Measurements from ENCODE around the gene GTF2H4. TPM values are rescaled to one million over a fixed set of nuclear protein-coding genes. Genes with fewer than 3 reads are reported as not detected.

GTF2H4 gene
- total RNA-seq, 1 donor, result 2.8 TPM

- Histone ChIP-seq H3K9me3 (ENCODE audit: low read depth, low read length) (no peaks in the 10 kb centered on the region), H3K27me3 (ENCODE audit: insufficient read depth, low read length) (peaks cover 26% of the 10 kb centered on the region)
Measured at GRCh38 chr6:30942338-30943060, 34.5 kb downstream of the GTF2H4 start.

DNA sequence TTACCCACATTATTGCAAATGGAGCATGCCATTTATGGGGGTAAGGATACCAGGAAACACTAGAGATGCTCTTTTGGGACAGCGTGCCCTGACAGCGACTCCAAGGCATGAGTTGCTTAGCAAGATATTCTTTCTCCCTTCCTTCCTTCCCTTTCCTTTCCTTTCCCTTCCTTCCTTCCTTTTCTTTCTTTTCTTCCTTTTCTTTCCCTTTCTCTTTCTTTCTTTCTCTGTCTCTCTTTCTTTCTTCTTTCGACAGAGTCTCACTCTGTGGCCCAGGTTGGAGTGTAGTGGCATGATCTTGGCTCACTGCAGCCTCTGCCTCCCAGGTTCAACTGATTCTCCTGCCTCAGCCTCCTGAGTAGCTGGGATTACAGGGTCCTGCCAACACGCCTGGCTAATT, 36.0 kb downstream of the GTF2H4 start:
- H3K27me3 ChIP-seq (ENCODE audit: insufficient read depth, low read length), result peaks cover 31% of the 10 kb centered on the region
- H3K4me1 ChIP-seq (ENCODE audit: insufficient read depth, low read length), result no peaks in the 10 kb centered on the region
- no peaks in the 10 kb centered on the region for H3K9me3 ChIP-seq (ENCODE audit: low read depth, low read length)
- H3K4me3 ChIP-seq (ENCODE audit: low read length), result no peak overlapping the region

More at GRCh38 chr6:30942338-30943060, 34.5 kb downstream of the GTF2H4 start:
- Histone ChIP-seq H3K4me1 (ENCODE audit: insufficient read depth, low read length) (no peaks in the 10 kb centered on the region), H3K4me3 (ENCODE audit: low read length) (no peak overlapping the region)

DNA sequence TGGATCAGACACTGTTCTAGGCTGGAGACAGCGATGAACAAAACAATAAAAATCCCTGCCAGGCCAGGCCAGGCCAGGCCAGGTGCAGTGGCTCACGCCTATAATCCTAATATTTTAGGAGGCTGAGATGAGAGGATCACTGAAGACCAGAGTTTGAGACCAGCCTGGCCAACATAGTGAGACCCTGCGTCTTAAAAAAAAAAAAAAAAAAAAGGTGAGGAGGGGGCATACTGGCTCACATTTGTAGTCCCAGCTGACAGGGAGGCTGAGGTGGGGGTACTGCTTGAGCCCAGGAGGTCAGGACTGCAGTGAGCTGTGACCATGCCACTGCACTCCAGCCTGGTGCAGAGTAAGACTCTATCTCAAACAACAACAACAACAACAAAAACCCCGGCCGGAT, 37.3 kb downstream of the GTF2H4 start:
- peaks cover 33% of the 10 kb centered on the region for H3K27me3 ChIP-seq (ENCODE audit: insufficient read depth, low read length)
- H3K4me3 ChIP-seq (ENCODE audit: low read length), result no peak overlapping the region
- no peaks in the 10 kb centered on the region for H3K9me3 ChIP-seq (ENCODE audit: low read depth, low read length)
- no peaks in the 10 kb centered on the region for H3K4me1 ChIP-seq (ENCODE audit: insufficient read depth, low read length)

DNA sequence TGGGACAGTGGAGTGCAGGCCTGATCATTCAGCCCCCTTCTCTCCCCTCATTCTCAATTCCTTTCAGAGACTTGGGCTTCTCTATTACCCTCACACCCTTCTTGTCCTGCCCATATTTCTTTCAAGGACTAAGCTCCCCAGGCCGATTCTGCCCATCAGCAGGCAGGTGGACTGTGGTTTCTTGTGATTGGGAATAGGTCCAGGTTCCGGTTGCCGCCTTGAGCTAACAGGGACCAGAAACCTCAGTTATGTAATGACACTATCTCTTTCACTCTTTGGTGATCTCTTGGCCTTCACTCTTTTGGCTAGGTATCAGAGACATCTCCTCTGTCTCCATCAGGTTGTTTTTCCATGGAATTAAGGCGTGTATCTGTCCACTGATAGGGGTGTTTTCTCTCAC, 39.2 kb downstream of the GTF2H4 start:
- Histone ChIP-seq H3K27me3 (ENCODE audit: insufficient read depth, low read length) (peaks cover 35% of the 10 kb centered on the region), H3K9me3 (ENCODE audit: low read depth, low read length) (no peaks in the 10 kb centered on the region), H3K4me3 (ENCODE audit: low read length) (no peak overlapping the region), H3K4me1 (ENCODE audit: insufficient read depth, low read length) (no peaks in the 10 kb centered on the region)

- Histone ChIP-seq H3K4me3 (ENCODE audit: low read length) (no peak overlapping the region), H3K4me1 (ENCODE audit: insufficient read depth, low read length) (no peaks in the 10 kb centered on the region), H3K9me3 (ENCODE audit: low read depth, low read length) (no peaks in the 10 kb centered on the region), H3K27me3 (ENCODE audit: insufficient read depth, low read length) (peaks cover 32% of the 10 kb centered on the region)
Measured at GRCh38 chr6:30948811-30949210, 40.8 kb downstream of the GTF2H4 start.

GRCh38 chr6:30951907-30952469, 44.0 kb downstream of the GTF2H4 start:
- no peaks in the 10 kb centered on the region for H3K9me3 ChIP-seq (ENCODE audit: low read depth, low read length)
- H3K27me3 ChIP-seq (ENCODE audit: insufficient read depth, low read length), result peaks cover 47% of the 10 kb centered on the region
- H3K4me3 ChIP-seq (ENCODE audit: low read length), result no peak overlapping the region
- peaks cover 15% of the 10 kb centered on the region for H3K4me1 ChIP-seq (ENCODE audit: insufficient read depth, low read length)

- Histone ChIP-seq H3K4me3 (ENCODE audit: low read length) (peak overlapping the region; percentile 28), H3K4me1 (ENCODE audit: insufficient read depth, low read length) (peaks cover 15% of the 10 kb centered on the region), H3K27me3 (ENCODE audit: insufficient read depth, low read length) (peaks cover 56% of the 10 kb centered on the region), H3K9me3 (ENCODE audit: low read depth, low read length) (no peaks in the 10 kb centered on the region)
Measured at GRCh38 chr6:30954631-30955366, 46.8 kb downstream of the GTF2H4 start.

DNA sequence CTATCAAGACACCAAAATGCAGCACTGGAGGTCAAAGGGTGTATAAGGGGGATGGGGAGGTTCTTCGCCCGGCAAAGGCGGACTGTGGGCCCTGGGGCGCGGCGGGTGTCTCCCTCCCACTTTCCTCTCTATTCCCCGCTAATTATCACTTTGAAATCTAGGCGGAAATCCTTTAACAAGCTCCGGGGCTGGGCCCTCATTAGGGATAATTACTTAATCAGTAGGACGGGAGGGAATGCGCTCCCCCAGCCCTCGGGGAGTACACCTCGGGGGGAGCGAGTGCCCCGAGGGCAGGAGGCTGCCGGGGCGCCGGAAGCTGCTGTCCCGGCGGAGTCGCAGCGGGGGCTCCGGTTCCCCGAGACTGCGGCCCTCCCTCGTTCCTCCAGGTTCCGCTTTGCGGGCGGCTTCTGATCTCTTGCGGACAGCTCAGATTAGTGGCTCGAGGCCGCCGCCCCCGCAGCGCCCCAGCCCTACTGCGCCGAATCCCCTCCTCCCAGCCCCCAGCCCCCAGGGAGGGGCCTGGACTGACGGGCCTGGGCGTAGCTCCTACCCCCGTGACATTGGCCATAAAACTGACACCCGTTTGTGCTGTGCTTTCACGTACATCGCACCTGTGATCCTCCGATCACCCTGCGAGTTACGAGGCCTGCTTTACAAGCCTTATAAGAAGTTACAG, 47.5 kb downstream of the GTF2H4 start:
- Histone ChIP-seq H3K27me3 (ENCODE audit: insufficient read depth, low read length) (peaks cover 55% of the 10 kb centered on the region), H3K9me3 (ENCODE audit: low read depth, low read length) (no peaks in the 10 kb centered on the region), H3K4me1 (ENCODE audit: insufficient read depth, low read length) (peaks cover 15% of the 10 kb centered on the region), H3K4me3 (ENCODE audit: low read length) (peak overlapping the region; percentile 28)

- H3K4me3 ChIP-seq (ENCODE audit: low read length), result no peak overlapping the region
- H3K27me3 ChIP-seq (ENCODE audit: insufficient read depth, low read length), result peaks cover 48% of the 10 kb centered on the region
- H3K9me3 ChIP-seq (ENCODE audit: low read depth, low read length), result no peaks in the 10 kb centered on the region
- peaks cover 15% of the 10 kb centered on the region for H3K4me1 ChIP-seq (ENCODE audit: insufficient read depth, low read length)
Measured at GRCh38 chr6:30957716-30958115, 49.7 kb downstream of the GTF2H4 start.

- peaks cover 2% of the 10 kb centered on the region for H3K4me1 ChIP-seq (ENCODE audit: insufficient read depth, low read length)
- no peak overlapping the region for H3K4me3 ChIP-seq (ENCODE audit: low read length)
- H3K9me3 ChIP-seq (ENCODE audit: low read depth, low read length), result no peaks in the 10 kb centered on the region
- H3K27me3 ChIP-seq (ENCODE audit: insufficient read depth, low read length), result peaks cover 25% of the 10 kb centered on the region
Measured at GRCh38 chr6:30960907-30961673, 53.1 kb downstream of the GTF2H4 start.

GRCh38 chr6:30962716-30963115, 54.7 kb downstream of the GTF2H4 start:
- no peaks in the 10 kb centered on the region for H3K9me3 ChIP-seq (ENCODE audit: low read depth, low read length)
- H3K4me1 ChIP-seq (ENCODE audit: insufficient read depth, low read length), result no peaks in the 10 kb centered on the region
- H3K27me3 ChIP-seq (ENCODE audit: insufficient read depth, low read length), result peaks cover 11% of the 10 kb centered on the region
- no peak overlapping the region for H3K4me3 ChIP-seq (ENCODE audit: low read length)

DNA sequence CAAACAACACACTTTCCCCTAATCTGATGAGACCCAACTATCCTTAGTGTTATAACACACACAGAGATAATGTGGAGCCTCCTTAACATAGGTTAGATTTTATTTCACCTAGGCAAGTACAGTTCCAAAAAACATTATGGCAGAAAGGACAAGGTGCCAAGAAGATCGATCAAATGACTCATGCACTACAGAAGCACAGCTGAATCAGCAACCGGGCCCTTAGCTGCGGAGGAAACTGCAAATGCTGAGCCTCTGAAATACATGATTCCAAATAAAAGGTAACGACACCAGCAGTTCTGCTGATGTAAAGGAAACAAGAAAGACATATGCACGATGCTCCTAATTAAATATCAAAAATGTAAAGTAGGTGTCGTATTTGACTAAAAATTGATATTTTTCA, 55.6 kb downstream of the GTF2H4 start:
- peaks cover 6% of the 10 kb centered on the region for H3K27me3 ChIP-seq (ENCODE audit: insufficient read depth, low read length)
- H3K9me3 ChIP-seq (ENCODE audit: low read depth, low read length), result no peaks in the 10 kb centered on the region
- no peaks in the 10 kb centered on the region for H3K4me1 ChIP-seq (ENCODE audit: insufficient read depth, low read length)
- H3K4me3 ChIP-seq (ENCODE audit: low read length), result no peak overlapping the region

All from mononuclear cell (primary cell).